ENCODE data around the gene PHACTR3.

Gene PHACTR3

DNA sequence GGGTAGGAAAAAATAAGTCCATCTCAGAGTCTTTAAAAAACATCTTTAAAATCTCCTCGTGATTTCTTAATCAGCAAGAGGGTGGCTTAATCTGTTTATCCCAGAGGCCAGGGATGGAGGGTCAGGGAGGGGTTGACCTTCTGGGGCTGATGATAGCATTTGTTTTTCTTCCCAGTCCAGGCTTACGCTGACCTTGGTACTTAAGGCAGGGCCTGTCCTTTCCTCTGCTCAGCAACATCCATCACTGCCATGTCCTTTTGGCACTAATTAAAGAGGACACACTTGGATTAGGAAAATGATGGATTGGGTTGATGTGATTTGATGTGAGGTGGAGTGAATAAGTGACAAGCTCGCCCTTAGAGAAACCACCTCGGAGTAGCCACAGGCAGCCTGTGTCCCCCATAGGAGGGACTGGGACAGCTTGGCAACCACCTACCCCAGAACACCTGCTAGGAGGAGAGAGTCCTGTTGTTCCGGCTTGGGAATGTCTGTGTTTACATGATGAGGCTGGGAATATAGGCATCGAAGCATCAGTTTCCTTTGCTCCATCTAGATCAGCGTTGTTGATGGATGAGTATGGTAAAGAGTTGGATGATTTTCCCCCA lies 44.2 kb downstream of the PHACTR3 start:
- DNase-seq (ENCODE audit: low spot score), result no peak

GRCh38 chr20:59650418-59650817 lies 46.1 kb downstream of the PHACTR3 start:
- no peak for DNase-seq (ENCODE audit: low spot score)

GRCh38 chr20:59652381-59652780 lies 48.0 kb downstream of the PHACTR3 start:
- no peak for DNase-seq (ENCODE audit: low spot score)

- no peak for DNase-seq (ENCODE audit: low spot score)
Observed at GRCh38 chr20:59656417-59656816, 52.1 kb downstream of the PHACTR3 start.

DNA sequence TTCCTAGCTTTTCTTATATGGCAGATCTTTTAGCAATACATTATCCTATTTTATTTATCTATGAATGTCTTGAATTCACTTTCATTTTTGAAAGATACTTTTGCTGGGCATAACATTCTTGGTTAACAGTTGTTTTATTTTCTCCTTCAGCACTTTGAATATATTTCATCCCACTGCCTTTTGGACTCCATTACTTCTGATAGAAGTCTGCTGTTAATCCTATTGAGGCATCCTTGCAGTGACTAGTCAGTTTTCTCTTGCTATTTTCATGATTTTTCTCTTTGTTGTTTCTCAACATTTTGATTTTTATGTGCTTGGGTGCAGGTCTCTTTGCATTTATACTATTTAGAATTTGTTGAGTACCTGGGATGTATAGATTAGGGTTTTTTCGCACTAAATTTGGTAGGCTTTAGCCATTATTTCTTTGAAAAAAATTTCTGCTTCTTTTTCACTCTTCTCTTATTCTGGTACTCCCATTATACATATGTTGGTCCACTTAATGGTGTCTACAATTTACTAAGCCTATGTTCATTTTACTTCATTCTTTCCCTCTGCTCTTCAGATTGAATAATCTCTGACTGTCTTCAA lies 53.2 kb downstream of the PHACTR3 start:
- DNase-seq (ENCODE audit: low spot score), result no peak

DNA sequence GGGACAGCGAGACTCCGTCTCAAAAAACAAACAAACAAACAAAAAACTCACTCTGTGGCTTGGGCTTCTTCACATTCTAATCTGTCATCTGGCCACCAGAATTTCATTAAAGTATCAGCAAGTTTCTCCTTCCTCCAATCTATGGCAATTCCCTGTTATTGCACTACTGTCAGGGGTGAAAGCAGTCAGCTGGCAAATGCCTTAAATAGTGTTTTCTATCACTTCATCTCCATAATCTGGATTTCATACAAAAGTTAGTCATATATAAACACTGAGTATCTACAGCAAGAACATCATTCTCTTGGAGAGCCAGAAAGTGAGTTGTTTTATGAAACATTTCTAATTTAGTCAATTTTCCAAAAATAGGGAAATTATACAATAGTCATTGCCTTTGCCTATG lies 56.1 kb downstream of the PHACTR3 start:
- DNase-seq (ENCODE audit: low spot score), result no peak

- DNase-seq (ENCODE audit: low spot score), result no peak
Observed at GRCh38 chr20:59661153-59661552, 56.8 kb downstream of the PHACTR3 start.

DNA sequence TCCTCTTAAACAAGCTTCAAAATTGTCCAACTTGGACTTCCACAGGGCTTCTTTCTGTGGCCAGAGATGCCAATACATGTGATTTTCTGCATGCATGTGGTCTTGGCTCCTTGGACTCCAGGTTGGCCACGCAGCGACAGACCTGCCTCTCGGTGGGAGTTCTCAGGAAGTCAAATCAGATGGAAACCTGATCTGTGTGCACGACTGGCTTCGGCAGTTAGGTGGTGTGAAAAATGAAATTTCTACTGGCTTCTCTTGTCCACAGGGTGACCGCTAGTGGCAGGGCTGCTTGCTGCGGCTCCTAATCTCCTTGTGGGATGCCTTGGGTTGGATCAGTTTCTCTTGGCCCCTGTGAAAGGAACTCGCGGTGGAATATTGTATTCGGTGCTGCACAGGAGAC lies 57.3 kb downstream of the PHACTR3 start:
- DNase-seq (ENCODE audit: low spot score), result no peak

DNA sequence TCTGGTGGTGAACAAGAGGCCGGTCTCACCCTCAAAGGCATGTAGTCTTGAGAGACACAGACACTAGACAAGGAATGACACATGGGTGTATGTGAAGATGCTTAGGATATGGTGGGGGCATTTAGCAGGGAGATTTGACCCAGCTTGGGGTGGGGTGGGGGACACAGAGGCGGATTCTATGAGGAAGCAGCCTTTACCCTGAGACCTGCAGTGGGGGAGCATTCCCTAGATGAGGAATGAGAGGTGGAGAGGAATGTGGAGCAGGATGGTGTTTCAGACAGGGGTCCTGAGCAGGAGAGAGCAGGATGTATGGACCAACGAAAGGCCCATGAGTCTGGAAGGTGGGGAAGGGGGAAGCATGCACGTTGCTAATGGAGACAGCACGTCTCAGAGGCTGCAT lies 57.8 kb downstream of the PHACTR3 start:
- DNase-seq (ENCODE audit: low spot score), result no peak

- DNase-seq (ENCODE audit: low spot score), result no peak
Observed at GRCh38 chr20:59662856-59663512, 58.6 kb downstream of the PHACTR3 start.

GRCh38 chr20:59663513-59664060 lies 59.2 kb downstream of the PHACTR3 start:
- no peak for DNase-seq (ENCODE audit: low spot score)

GRCh38 chr20:59664421-59664941 lies 60.1 kb downstream of the PHACTR3 start:
- no peak for DNase-seq (ENCODE audit: low spot score)

DNA sequence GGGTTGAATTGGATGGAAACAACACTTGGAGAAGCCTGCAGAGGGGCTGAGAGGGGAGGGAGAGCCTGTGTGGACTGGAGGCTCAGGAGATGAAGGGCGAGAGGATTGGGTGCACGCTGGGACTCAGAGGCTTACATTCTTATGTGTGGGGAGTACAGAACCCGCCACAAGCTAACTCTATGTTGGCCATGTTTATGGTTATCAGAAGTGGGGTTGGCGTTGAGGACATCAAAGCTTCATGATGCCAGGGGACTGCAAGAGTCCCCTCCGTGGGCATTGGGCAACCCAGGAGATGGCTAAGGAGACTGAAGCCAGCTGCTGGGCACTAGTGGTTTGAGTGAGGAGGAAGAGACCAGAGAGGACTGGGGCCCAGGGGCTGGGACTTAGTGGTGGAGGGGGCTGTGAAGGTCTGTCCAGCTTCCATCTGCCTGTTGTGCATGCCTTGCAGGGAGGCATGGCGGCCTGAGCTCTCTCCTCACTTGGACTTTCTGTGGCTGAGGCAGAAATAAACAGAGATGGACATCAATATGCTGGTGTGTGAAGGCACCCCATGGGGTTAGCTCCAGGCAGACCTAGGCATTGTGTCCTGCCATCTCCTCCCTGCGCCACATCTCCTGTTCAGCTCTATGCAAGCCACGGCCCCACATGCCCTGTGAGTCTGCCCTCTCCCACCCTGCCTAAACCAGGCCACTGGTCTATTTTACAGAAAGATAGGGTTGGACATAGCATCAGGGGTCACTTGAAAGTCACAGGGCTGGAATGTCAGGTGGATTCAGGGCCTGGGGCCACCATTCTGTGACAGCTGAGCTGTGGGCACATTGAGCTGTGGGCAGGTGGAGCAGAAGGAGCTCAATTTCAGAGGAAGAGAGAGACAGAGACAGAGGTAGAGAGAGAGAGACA lies 61.6 kb downstream of the PHACTR3 start:
- no peak for DNase-seq (ENCODE audit: low spot score)

DNA sequence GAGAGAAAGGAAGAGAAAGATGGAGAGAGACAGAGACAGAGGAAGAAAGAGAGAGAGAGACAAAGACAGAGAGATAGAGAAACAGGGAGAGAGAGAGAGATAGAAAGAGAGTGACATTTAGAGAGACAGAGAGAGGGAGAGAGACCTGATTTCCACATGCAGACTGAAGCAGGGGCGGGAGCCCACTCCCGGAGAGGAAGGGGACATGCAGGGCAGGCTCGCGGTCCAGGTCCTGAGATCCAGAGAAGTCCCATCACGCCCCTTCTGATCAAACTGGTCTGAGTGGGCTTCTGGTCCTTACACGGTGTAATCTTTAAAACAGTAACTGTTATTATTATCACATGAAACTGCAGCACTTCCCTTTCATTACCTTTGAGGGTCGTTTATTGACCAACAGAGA lies 62.2 kb downstream of the PHACTR3 start:
- no peak for DNase-seq (ENCODE audit: low spot score)

DNA sequence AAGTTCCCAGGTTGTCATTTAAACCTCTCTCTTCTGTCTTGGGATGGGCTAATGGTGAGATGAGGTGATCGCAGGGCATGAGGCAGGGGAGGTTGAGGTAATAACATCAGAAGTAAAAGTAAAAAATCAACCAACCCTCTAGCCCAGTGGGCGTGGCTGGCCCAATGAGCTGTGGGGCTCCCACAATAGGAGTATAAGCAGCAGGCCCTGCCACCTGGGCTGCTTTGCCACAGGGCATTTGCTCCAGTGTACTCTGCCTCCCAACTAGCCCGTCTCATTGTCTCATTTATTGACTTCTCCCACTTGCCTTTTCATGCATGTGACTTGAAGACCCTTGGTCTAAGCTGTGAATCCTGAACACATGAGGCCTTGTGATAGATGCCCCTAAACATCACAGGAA lies 62.8 kb downstream of the PHACTR3 start:
- DNase-seq (ENCODE audit: low spot score), result no peak

DNA sequence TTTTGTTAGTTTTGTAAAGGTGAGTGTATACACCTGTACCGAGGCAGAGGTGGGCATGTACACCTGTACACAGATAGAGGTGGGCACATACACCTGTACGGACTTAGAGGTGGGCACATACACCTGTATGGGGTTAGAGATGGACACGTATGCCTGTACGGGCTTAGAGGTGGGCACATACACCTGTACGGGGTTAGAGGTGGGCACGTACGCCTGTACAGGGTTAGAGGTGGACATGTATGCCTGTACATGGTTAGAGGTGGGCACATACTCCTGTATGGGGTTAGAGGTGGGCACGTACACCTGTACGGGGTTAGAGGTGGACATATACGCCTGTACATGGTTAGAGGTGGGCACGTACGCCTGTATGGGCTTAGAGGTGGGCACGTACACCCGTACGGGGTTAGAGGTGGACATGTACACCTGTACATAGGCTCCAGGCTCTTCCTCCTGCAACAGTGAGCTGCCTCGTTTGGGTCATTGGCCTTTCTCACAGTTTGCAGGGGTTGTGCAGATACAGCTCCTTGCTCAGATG lies 63.7 kb downstream of the PHACTR3 start:
- no peak for DNase-seq (ENCODE audit: low spot score)

DNA sequence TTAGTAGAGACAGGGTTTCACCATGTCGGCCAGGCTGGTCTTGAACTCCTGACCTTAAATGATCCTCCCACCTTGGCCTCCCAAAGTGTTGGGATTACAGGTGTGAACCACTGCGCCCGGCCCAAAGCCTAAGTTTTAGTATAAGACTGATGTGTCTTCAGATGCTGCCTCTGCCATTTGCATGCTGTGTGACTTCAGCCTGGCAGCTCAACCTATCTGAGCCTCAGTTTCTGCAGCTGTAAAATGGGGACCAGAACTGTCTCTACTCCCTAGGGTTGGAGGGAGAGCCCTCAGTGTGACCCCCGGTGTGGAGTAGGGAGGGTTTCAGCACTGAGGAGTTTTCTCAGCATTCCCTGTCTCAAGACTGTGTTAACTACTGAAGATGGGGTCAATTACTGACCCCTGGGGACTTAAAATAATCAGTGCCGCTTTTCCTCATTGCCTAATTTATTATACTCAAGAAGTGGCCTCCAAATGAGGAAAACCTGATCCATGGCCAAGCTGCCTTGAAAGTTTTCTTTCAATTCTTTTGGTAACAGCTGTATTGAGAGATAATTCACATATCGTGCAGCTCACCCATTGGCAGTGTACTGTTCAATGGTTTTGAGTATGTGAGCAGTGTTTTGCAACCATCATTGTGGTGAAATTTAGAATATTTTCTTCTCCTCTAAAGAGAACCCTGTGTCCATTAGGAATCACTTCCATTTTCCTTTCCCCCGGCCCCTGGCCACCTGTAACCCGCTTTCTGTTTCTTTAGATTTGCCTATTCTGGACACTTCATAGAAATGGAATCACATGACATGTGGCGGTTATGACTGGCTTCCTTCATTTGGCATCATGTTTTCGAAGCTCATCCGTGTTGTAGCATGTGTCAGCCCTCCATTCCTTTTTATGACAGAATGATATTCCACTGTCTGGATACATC lies 64.8 kb downstream of the PHACTR3 start:
- DNase-seq (ENCODE audit: low spot score), result no peak

GRCh38 chr20:59670786-59671492 lies 66.6 kb downstream of the PHACTR3 start:
- no peak for DNase-seq (ENCODE audit: low spot score)

- no peak for DNase-seq (ENCODE audit: low spot score)
Observed at GRCh38 chr20:59671661-59672471, 67.5 kb downstream of the PHACTR3 start.
